Fibroblast of peridontal ligament (primary cell): Measurements from ENCODE around the gene P2RX3.
A peak's percentile ranks its signal among the peaks of the same experiment; 100 is the strongest.

Experiments
- DNase-seq: peaks from one replicate; pipeline ENCODE4 v3.0.0-alpha.2; 2010; ENCODE audit errors: extremely low read depth

The P2RX3 gene

GRCh38 chr11:57309106-57310059, 28.8 kb upstream of the P2RX3 start:
- DNase-seq: no peak

- DNase-seq: no peak
Measured at GRCh38 chr11:57310091-57310490, 28.1 kb upstream of the P2RX3 start.

- DNase-seq: peak; percentile 64
Measured at GRCh38 chr11:57310630-57311086, 27.5 kb upstream of the P2RX3 start.

GRCh38 chr11:57311109-57311936, 26.8 kb upstream of the P2RX3 start:
- peak; percentile 96 for DNase-seq

DNA sequence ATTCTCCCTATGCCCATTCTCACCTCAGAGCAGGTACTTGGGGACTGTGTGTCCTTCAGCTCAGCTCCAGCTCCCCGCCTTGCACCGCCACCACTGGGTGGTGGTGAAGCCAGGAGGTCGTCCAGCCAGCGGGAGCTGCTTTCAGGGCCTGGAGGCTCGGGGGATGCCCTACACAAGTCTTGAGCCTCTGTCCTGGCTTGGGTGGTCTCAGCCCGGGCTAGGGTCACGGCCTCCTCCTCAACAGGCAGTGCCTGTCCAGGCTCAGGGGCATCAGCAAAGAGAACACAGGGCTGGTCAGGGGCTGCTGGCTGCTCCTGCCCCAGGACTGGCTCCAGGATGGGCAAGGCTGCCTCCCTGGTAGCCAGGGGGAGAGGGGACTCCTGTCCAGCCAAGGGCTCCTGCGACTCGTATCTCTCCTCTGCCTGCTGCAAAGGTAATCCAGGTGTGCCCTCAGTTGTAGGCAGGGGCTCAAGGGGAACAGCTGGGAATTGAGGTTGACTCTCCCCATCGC, 25.6 kb upstream of the P2RX3 start:
- DNase-seq: no peak

DNA sequence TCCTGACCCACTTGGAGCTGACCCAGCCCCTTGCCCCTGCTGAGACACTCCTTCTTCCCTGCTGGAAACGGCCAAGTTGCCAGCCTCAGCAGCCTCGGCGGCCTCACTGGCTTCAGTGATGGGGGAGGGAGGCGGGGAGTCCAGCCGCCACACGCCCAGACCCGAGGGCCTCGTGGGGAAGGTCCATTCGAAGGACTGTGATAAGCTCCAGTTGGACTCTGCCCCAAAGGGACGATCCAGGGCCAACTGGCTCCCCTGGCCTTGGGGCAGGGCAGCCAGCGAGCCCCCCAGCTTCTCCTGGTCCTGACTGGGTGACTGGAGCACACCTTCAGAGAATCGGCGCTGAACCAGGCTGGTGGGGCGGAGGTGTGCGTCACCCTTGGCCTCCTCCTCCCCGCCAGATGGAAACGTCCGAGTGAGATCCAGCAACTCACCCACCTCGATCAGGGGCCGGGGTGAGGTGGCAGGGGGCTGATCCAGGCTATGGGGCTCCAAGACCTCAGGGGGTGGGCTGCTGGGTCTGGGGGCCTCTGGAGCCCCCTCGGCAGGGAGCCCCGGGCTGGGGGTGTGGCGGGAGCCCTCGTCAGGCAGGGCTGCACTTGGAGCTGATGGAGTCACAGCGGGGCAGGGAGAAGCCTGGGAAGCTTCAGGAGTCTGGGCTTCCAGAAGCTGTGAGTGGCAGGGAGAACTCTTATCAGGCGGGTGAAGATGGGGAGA, 24.9 kb upstream of the P2RX3 start:
- DNase-seq: no peak

DNA sequence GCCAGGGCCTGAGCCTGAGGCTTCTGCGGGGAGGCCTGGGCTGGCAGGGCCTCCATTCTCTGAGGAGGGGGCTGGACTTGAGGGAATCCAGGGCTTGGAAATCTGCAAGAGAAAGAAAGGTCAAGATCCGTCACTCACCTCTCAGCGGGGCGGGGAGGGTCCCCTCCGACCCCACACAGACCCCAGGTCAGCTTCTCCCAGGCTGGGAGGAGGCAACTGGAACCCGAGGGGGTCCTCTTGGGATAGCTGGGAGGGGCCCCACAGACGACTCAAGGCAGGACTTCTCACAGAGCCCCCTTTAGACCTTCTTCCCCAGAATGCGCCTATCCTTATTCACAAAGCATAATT, 24.4 kb upstream of the P2RX3 start:
- DNase-seq: no peak

DNA sequence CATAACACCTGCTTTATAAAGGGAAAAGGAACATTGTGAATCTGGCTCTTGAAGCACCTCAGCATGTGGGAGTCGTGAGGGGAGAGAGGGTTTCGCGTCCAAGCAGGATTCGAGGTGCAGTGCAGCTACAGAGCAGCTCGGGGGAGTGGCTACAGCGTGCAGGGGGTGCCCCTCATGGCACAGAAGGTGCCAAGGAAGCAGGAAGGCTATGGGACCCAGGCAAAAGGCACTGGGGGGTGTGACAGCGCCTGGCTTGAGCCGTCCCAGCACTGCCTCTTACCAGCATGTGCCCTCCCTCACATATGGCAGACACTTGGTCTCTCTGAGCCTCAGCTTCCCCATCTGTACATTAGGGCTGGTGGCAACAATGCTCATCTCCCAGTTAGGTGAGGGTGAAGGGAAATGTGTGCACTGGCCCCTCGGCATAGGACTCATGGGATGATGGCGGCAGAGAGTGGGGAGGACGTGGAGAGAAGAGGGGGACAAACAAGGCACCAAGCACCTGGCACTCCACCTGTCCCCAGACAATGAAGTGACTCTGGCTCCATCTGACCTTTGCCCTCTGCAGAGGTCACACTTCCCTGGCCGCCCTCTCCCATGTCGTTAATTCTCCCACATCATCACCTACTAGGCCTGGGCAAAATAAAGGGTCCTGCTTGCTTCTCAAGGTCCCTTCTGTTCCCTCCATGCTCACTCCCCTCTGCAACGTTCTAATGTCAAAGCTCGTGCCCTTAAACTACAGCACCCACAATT, 23.8 kb upstream of the P2RX3 start:
- no peak for DNase-seq

DNA sequence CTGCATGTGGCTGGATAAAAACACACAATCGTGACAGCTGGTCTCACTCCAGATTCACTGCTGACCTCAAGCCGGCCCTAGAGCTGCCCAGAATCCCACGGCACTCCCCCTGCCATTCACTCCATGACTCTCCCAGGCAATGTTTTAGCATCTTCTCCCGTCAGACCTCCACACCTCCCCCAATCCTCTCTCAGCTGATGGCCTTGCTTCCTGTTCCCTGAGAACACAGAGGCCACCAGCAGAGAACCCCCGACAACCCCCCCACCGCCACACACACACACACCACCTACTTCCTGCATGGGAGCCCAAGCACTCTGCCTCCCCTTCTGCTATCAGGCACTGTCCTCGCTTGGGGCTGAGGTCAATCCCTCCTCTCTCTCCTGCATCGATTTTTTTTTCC, 22.7 kb upstream of the P2RX3 start:
- no peak for DNase-seq

DNA sequence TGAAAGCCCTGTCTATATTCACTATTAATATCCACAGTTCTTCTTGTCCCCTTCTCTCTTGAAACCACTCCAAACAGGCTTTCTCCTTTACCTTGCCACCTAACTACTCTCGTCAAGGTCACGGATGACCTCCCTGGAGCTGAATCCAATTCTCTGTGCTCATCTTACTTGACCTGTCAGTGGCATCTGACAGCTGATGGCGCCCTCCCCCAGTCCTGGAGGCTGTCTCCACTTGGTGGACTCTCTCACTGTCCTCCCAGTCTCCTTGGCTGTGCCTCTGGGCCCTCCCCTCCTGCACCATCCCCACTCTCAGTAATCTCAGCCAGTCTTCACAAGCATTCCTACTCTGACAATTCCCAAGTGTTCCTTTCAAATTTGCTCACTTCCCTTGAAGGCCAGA, 22.1 kb upstream of the P2RX3 start:
- no peak for DNase-seq

- DNase-seq: peak; percentile 66
Measured at GRCh38 chr11:57318178-57318577, 20.0 kb upstream of the P2RX3 start.

DNA sequence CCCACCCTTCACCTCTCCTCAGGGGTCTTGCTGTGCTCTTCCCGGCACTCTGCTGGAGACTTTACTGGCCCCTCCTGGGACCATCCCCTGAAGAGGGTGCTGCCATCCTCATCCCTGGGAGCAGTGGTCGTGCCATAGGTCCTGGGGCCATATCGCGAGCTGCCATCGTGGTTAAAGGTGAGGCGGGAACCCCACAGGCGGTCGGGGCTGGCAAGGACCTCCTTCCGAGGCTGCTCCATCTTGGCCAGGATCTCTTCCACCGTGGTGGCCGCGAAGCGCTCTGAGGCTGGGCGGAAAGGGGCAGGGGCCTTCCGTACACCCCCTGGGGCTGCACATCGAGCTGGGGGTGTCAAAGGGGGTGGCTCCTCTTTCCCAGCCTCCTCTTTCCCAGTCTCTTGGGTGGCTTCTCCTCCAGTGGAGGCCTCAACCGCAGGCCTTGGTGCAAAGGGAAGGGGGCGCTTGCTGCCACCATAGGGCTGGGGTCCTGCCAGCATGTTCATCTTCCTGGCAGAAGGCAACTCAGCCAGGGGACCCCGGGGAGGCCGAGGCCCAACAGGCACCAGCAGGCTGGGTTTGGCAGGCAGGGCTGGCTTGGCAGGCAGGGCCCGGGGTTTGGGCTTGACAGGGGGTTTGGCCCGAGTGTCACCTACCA, 18.0 kb upstream of the P2RX3 start:
- no peak for DNase-seq

DNA sequence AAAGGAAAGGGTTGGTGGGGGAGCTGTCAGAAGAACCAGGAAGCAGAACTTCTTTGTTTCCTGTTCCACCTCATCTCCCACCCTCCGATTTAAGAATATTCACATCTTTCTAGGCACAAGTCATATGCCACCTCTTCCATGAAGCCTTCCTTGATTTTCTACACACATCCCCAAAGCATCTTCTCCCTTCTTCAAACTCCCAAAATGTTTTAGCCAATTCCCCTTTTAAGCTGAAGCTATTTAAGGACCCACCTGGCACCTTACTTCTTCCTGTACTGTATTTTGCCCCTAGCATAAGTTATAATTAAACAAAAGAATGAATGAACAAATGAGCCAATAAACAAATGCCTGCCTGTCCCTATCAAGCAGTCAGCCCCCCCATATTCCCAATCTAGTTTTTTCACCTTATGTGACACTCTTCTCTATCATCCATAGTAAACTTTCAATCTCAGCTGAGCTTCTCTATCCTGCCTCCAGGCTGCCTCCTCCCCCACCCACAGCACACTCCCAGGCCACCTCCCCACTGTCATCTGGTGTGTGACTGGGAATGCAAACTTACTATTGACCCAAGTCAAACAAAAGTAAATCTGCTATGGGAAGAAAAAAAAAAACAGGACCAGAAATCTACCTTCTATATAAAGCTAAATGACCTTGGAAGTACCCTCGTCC, 17.3 kb upstream of the P2RX3 start:
- no peak for DNase-seq

- no peak for DNase-seq
Measured at GRCh38 chr11:57321388-57322255, 16.5 kb upstream of the P2RX3 start.

DNA sequence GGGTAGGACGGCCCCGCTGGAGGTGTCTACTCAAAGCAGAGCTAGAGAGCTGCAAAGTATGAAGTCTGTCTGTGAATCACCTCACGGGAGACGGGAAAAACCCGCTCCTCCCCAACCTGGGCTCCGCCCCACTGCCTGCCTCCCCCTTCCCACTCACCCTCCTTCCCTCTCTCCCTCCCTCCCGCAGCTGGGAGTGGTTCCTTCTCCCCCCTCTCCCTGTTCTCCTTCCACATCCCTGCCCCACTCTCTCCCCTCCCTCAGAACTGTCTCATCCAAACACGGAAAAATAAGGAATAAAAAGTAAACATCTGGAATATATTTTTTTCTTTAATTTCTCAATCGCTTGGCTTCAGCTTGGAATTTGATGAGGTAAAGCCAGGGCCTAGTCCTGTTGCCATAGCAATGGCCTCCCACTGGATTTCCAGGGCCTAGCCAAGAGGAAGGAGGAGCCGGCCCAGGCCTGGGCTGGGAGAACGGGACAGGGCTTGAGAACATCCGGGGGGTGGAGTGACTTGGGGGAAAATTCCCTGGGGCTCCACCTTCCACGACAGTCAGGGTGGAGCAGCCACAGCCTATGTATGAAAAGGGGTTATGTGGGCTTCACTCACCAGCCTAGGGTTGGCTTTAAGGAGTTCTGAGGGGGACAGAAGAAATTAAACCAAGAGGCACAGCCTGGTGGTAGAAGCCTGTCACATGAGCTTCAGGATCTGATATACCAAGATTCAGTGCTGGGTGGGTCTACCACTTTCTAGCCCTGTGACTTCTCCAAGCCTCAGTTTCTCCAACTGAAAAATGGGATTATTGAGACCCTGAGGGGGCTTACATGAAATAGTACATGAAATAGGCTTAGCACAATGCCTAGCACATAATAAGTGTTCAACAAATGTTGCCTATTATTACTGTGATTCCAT, 15.6 kb upstream of the P2RX3 start:
- peak; percentile 99 for DNase-seq

DNA sequence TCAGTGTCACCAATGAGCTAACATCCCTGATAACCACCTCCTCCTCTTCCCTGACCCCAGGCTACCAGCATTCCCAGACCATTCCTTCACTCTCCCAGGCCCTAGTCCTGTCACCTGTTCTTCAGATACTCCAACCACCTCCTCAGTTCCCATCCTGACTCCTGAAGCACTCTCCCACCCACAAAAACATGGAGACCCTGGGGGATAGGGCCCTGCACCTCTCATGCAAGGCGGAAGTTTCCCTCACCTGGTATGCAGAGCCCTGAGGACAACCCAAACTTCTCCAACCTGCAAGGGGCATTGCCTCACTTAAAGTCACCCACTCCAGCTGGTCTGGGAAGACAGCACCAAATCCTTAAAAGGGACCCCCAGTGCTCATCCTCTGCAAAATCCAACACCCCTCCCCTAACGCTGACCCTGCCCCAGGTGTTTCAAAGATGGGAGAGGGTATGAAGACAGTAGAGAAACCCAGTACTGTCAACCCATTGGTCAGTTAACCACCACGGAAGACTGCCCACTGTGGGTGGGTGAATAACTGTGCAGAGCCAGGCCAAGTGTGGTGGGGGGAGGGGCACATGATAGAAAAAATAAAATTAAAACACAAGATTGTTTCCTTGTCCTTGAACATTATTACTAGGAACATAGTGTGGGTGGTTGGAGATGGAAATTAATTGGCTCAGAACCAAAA, 14.8 kb upstream of the P2RX3 start:
- DNase-seq: peak; percentile 49

DNA sequence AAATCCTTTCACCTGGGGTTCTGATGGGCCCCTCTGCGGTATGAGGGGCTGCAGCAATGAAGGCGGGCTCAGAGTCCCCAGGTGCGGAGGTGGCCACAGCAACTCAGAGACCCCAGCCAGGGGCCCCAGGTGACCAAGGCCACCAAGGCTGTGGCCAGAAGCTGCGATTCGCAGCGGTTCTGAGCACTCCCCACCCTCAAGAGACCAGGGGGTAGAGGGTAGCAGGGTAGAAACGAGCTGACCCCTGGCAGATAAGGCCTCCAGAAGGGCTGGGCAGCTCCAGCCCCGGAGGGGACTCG, 14.3 kb upstream of the P2RX3 start:
- DNase-seq: no peak
